ENCODE results near the gene RCOR1. TPM values are rescaled to one million over a fixed set of nuclear protein-coding genes. Genes with fewer than 3 reads are reported as not detected.

RCOR1 gene
- total RNA-seq, 4 donors from 2014 or later, result 11.6 to 15.6 (median 14.0) TPM

DNA sequence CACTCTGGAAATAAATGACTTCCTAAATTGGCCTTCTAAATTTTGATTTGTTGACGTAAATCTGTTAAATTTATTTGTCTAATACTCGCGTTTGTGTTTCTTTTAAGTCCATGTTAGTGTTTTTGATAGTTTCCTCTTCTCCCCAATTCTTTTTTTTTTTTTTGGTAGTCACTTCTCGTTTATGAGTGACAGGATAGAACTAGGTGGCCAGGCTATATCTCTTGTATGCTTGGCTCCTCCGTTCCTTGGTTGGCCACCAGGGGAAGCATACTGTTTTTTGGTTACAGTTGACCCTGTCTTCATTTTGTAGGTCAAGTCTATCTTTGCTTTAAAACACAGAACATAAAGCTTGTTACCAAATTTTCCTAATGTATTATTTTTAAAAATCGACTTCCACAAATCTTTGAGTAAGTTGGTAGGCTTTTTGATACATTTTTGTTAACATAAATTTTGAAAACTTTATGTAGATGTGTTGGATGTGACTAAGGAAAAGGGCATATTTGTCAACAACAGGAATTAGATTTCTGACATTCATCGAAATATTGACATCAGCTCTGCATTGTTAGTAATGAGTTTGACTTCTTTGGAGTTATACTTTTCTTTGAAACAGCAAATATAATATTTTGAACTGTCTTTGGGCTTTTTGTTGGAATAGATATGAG lies 2.2 kb downstream of the RCOR1 start:
- 18 to 37% methylated on average over 5 to 7 of the region's 7 CpGs for WGBS, 2 donors (ENCODE audit: low coverage in 1 of 2)
- TF ChIP-seq, protein P1, sequence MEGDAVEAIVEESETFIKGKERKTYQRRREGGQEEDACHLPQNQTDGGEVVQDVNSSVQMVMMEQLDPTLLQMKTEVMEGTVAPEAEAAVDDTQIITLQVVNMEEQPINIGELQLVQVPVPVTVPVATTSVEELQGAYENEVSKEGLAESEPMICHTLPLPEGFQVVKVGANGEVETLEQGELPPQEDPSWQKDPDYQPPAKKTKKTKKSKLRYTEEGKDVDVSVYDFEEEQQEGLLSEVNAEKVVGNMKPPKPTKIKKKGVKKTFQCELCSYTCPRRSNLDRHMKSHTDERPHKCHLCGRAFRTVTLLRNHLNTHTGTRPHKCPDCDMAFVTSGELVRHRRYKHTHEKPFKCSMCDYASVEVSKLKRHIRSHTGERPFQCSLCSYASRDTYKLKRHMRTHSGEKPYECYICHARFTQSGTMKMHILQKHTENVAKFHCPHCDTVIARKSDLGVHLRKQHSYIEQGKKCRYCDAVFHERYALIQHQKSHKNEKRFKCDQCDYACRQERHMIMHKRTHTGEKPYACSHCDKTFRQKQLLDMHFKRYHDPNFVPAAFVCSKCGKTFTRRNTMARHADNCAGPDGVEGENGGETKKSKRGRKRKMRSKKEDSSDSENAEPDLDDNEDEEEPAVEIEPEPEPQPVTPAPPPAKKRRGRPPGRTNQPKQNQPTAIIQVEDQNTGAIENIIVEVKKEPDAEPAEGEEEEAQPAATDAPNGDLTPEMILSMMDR (IDR thresholded peaks at IDR 0.05), result peak; percentile 73 to 85 (median 74)
- TF ChIP-seq EP300 (IDR thresholded peaks at IDR 0.05), result no peak
- H3K27me3 ChIP-seq, result no peaks in the 10 kb centered on the region
- ATAC-seq, result no peak
- H3K36me3 ChIP-seq, result no peaks in the 10 kb centered on the region
- peak overlapping the region in 3 of 4 donors; percentile 95 to 100 (median 98) for H3K27ac ChIP-seq
- peak overlapping the region in 1 of 2 donors; percentile 90 for H3K4me3 ChIP-seq
- H3K4me1 ChIP-seq, result peaks cover 0 to 48% (median 5%) of the 10 kb centered on the region in 3 donors
- no peaks in the 10 kb centered on the region for H3K9me3 ChIP-seq

- Histone ChIP-seq H3K27me3 (no peaks in the 10 kb centered on the region), H3K4me1 (peaks cover 0 to 41% (median 0%) of the 10 kb centered on the region in 3 donors), H3K4me3 (no peak overlapping the region), H3K36me3 (no peaks in the 10 kb centered on the region), H3K27ac (no peak overlapping the region), H3K9me3 (no peaks in the 10 kb centered on the region)
- no peak for ATAC-seq
- 89 to 100% methylated on average over 1 of the region's 1 CpG for WGBS, 2 donors (ENCODE audit: low coverage in 1 of 2)
- TF ChIP-seq POLR2AphosphoS5 (IDR thresholded peaks at IDR 0.05) (no peak), POLR2A (IDR thresholded peaks at IDR 0.05) (no peak), EP300 (IDR thresholded peaks at IDR 0.05) (no peak)
- TF ChIP-seq, protein P1 (IDR thresholded peaks at IDR 0.05), result no peak
Observed at GRCh38 chr14:102601378-102601925, 9.0 kb downstream of the RCOR1 start.

GRCh38 chr14:102602421-102603292 lies 10.2 kb downstream of the RCOR1 start:
- TF ChIP-seq POLR2AphosphoS5 (IDR thresholded peaks at IDR 0.05) (no peak), EP300 (IDR thresholded peaks at IDR 0.05) (no peak)
- TF ChIP-seq, protein P1 (IDR thresholded peaks at IDR 0.05), result no peak
- Histone ChIP-seq H3K4me1 (peaks cover 0 to 39% (median 0%) of the 10 kb centered on the region in 3 donors), H3K27ac (no peak overlapping the region), H3K9me3 (no peaks in the 10 kb centered on the region), H3K36me3 (no peaks in the 10 kb centered on the region), H3K27me3 (no peaks in the 10 kb centered on the region), H3K4me3 (no peak overlapping the region)
- 76 to 88% methylated on average over 10 to 16 of the region's 16 CpGs for WGBS, 2 donors (ENCODE audit: low coverage in 1 of 2)
- no peak for ATAC-seq

- H3K27ac ChIP-seq, result no peak overlapping the region
- no peak for ATAC-seq
- no peaks in the 10 kb centered on the region for H3K27me3 ChIP-seq
- H3K9me3 ChIP-seq, result no peaks in the 10 kb centered on the region
- no peak overlapping the region for H3K4me3 ChIP-seq
- H3K36me3 ChIP-seq, result no peaks in the 10 kb centered on the region
- TF ChIP-seq EP300 (IDR thresholded peaks at IDR 0.05) (no peak), POLR2AphosphoS5 (IDR thresholded peaks at IDR 0.05) (no peak)
- TF ChIP-seq, protein P1 (IDR thresholded peaks at IDR 0.05), result no peak
- 83 to 84% methylated on average over 2 to 3 of the region's 4 CpGs for WGBS, 2 donors (ENCODE audit: low coverage in 1 of 2)
- peaks cover 0 to 47% (median 0%) of the 10 kb centered on the region in 3 donors for H3K4me1 ChIP-seq
Observed at GRCh38 chr14:102603293-102603907, 11.0 kb downstream of the RCOR1 start.
